DMS 273 treated with DMSO at 0.1 percent for 48 hours (cell line): ENCODE data around the gene CLCA2.

ENCODE experiments used
- DNase-seq: peaks from one replicate; lab custom pipeline; 2025; lab: John Stamatoyannopoulos, UW

The CLCA2 gene

DNA sequence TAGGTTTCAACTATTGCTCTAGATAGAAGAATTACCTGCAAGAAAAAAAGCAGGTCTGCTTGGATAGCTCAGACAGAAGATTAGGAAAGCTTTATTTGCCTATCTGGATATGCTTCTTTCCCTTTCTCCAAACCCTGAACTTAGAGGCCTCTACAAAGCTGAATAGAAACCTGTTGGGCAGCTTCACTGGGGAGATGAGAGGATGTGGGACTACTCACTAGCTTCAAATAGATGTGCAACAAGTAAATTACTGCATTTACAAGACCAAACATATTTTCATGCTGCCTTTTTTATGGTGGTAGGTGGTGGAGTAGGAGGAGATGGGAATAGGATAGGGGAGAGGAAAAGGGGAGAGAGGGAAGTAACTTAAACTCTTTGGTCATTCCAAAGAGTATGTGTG lies 6.4 kb downstream of the CLCA2 start:
- DNase-seq, result no peak

DNA sequence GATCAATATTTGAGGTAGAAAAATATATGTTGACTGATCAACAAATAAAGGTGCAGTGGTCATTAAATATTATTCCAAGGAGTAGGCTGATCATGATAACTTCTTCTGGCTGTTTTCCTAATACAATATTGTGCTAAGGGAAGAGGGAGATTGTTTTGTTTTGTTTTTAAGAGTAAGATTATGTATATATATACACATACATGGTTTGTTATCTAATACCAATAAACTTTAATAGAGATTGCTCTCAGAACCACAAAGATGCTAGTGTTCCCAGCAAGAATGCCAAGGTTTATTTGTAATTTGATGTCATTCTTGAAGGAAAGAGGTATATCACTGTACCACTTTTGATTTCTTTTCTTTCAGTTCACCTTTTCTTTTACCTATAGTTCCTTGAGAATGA lies 10.1 kb downstream of the CLCA2 start:
- DNase-seq, result no peak

DNA sequence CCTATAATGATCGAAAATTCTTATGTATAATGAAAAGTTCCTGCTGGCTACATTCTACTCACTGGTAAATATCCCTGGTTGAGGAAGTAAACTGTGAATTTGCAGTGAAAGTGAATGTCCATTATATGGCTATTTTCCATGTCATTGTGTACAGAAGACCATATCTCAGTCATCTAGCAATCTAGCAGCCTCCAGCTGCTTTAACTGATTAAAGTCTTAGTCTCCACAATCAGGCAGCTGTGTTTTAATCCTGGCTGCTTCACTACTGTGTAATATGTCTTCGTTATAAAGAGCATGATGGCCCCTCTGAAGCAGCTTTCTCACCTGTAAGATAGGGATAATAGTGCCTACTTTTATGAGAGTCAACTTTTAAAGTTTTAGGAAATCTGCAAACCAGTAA lies 11.4 kb downstream of the CLCA2 start:
- DNase-seq, result no peak

DNA sequence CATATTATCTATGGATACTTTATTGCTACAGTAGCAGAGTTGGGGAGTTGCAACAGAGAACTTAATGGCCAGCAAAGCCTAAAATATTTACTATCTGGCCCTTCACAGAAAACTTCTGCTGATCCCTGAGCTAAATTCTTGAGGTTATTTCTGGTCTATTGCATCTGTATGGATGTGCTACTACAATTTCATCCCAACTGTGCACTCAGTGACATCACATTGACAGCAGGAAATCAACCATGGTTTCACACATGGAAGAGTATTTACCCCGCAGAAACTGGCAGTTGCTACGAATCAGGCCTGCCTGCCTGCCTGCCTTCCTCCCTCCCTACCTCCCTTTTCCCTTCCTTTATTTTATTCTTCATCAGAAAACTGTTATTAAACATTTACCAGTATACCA lies 12.1 kb downstream of the CLCA2 start:
- DNase-seq, result no peak

DNA sequence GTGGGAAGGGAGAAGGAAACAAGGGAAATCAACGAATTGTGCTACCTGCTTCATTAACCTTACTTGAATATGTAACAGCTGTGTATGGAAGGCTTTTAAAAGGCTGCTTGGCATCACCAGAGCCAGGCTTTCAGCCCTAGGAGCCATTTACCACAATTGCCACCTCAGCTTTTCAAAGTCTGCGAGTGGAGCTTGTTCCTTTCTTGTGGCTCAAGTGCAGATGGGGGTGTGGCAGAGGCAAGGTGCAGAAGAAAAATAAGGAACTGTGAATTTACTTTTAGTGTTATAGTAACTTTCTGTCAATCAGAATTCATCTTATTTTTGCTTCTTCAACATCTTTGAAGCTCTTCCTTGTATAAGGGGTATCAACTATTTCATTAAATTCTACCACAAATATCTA lies 17.6 kb downstream of the CLCA2 start:
- no peak for DNase-seq

DNA sequence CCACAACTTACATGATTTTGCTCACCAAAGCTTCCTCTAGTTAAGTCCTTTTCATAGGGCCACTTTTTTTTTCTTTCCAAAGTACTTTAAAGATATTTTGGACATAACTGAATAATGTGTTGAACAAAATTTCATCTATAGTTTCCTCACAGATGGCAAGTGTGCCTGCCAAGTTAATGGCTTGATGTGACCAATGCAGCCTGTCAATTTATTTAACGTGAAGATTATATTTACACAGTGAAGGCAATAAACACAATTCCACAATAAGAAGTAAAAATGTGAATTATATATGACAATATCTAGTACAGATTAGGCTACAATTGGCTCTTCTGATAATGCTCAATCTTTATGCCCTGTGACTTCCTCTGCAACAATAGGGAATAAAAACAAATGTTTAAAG lies 18.0 kb downstream of the CLCA2 start:
- DNase-seq, result no peak

DNA sequence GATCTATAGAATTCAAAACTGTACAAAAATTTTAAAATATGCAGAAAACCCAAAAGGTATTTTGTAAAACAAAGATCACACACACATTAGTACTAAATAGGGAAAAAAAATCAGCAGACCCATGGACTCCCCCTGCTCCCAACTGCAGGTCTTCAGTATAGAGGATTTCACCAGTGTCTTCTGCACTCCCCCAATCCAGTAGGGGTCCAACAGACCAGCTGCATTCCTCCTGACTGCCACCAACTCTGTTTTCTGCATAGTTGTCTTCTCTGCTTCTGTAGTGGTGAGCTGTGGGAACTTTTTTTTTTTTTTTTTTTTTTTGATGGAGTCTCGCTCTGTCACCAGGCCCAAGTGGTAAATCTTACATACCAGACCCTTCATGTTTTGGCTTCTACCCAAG lies 21.9 kb downstream of the CLCA2 start:
- no peak for DNase-seq

DNA sequence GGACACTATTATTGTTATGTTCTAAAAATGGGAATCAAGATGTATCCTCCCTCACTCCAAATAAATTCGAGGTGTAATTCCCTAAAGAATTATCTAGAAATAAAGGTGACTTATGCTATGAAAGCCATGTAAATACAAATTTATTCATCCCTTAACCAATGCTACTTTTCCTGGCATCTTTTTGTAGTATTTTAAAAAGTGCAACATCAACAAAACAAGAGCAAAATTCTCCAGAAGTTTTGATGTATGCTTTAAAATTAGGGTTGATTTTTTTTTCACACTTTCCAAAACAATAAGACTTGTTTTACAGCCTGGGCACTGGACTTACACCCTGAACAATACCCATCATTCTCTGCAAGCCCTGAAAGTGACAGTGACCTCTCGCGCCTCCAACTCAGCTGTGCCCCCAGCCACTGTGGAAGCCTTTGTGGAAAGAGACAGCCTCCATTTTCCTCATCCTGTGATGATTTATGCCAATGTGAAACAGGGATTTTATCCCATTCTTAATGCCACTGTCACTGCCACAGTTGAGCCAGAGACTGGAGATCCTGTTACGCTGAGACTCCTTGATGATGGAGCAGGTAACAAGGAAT lies 23.3 kb downstream of the CLCA2 start:
- DNase-seq, result no peak

DNA sequence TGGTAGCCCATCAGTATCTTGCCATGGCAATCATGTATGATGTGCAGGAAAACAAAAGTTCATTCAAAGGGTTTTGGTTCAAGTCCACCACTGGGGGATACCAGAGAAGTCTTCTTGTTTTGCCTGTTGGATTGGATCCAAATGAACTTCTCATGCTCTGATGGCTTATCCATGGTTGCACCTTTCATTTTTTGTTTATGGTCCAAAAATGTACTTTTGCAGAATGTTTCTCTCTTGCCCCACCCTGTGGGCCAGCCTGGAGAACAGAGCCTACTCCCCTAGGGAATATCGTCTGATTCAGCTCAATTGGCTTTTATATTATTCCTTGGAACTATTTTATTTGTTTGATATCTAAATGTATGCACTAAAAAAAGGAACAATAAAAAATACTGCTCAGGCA lies 24.7 kb downstream of the CLCA2 start:
- no peak for DNase-seq

DNA sequence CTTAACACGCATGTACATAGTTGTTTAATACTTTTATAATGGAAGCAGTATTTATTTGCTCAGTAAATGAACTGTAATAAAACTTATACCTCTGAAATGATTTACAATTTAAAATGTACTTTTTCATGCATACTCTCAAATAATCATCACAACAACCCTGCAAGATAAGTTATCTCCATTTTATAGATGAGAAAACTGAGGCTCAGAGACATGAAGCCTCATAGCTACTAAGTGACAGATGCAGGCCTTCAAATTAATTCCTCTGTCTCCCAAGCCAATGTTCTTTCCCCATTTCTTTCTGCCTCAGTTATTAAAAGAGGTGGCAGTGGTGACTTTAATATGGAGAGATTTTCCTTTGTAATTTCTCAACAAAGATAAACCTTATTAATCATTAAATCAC lies 25.1 kb downstream of the CLCA2 start:
- no peak for DNase-seq

DNA sequence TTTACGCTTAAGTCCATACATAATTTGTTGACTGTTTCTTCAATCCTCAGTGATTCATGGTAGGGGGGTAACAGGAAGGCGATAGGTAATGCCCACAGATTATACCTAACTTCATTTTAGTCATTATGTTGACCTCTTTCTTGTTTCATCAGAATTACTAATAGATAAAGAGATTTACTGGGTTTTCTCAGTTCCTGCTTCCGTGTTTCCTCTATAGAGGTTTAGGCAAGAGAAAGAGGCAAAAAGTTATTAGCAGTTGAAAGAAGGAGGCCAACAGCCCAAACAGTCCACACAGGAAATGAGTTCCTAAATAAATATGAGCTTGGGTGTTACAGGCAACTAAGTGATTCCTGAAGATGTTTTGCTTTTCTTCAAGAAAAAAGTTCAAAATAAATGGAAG lies 26.9 kb downstream of the CLCA2 start:
- DNase-seq, result no peak

DNA sequence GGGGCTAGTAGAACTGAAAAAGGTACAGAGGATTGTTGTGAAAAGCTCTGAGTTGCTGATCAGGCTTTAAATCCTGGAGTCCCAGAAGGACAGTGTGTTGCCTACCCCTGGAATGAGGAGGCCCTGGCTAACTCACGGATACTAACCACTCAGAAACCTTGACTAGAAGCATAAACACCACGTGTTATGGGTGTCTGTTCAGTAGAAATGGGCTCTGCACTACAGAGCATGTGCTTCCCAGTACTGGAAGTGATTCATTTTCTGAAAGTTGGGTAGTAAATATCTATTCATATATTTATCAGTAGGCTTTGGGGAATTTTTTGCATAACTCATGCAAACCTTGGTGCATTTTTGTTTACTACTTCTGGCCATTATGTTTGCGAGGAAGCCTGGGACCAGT lies 29.7 kb downstream of the CLCA2 start:
- no peak for DNase-seq

DNA sequence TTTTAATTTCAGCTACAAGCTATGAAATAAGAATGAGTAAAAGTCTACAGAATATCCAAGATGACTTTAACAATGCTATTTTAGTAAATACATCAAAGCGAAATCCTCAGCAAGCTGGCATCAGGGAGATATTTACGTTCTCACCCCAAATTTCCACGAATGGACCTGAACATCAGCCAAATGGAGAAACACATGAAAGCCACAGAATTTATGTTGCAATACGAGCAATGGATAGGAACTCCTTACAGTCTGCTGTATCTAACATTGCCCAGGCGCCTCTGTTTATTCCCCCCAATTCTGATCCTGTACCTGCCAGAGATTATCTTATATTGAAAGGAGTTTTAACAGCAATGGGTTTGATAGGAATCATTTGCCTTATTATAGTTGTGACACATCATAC lies 31.1 kb downstream of the CLCA2 start:
- DNase-seq, result no peak

DNA sequence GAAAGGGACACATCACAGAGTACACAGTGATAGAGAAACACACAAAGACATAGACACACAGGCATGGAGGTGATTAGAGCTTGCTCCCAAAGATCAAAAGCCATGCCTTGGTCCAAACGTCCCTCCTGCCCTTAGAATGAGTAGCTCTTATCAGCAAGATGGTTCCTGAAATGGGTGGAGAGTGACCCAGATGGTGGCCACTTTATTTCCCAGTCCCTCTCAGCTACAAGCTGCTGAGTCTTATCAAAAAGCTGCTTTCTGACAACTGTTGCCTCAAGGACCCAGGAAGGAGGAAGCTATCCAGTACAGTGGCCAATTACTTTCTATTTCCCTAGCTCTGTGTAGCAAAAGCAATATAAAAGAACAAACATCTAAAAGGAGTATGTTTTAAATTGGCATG lies 37.0 kb downstream of the CLCA2 start:
- no peak for DNase-seq

DNA sequence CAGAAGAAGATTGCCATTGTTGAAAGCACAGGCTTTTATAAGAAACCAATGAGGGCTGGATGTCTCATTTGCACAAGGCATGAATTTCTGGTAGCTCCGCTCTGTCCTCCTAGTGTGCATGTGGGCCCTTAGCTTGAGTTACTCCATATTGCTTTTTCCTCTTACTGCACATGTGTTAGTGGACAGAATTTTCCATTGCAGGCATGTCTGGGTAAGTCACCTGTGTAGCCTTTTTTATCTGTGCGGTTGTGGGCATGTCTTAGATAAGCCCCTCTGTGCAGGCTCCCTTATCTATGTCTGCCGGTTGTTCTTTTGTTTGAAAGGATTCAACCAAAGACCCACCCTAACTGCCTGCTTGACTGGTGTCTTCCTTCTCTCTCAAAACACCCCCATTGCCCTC lies 37.5 kb downstream of the CLCA2 start:
- DNase-seq, result no peak

DNA sequence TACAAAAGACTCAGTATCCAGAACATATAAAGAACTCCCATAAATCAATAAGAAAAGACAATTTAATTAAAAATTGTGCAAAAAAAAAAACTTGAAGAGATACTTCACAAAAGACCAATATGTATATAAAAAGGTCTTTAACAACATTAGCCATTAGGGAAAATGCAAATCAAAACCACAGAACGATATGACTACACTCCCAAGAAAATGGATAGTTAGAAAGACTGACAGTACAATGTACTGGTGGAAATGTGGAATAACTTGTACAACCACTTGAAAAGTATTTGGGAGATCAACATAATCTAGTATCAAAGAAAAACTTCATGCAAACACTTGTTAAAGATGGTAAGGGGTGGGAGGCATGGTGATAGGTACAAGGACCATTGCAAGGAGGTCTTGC lies 40.8 kb downstream of the CLCA2 start:
- DNase-seq, result no peak

DNA sequence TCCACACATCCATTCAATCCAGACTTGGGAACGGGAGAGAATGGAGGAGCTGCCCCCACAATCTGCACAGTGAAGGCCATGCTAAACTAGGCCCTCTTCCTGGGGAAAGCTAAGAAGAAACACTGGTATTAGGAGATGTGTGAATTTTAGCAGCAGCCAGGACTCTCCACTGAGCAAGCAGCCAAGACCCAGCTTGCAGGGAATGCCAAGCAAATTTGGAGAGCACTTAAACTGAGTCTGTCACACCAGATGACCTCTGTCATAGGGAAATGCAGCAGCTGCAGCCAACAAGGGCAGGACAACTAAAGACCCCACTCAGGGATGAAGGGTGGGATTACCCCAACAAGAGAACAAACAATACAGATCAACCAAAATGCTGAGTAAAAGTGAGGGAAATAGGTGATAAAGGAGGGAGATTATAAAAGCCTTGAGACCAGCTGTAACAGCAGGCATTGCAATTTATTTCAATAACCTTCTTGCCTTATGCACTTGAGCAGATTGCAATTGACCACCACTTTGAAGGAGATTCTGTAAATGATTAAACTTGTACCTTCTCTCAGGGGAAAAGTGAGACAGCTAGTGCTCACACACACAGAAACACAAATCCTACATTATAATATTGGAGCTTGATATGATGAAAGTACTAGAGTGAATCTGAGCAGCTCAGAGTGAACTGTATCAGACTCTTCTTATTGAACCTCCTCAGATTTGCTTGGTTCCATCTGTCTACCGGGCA lies 42.3 kb downstream of the CLCA2 start:
- no peak for DNase-seq

DNA sequence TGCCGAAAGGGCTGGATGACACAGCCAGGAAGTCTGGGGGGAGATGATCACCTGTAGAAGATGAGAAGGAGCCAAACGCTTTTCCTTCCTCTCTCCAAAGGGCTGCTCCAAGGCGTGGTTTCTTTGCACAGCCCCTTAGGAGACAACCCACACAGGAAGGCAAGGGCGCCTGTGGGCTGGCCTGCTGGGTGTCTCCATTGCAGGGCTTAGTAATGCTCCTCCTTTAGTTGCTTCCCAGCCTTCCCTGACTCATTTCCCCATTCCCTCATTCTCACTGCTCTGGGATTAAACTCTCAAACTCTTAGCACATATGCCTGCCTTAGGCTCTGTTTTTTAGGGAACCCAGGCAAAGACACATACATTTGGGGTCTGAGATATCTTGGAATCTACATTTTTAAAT lies 43.0 kb downstream of the CLCA2 start:
- no peak for DNase-seq

DNA sequence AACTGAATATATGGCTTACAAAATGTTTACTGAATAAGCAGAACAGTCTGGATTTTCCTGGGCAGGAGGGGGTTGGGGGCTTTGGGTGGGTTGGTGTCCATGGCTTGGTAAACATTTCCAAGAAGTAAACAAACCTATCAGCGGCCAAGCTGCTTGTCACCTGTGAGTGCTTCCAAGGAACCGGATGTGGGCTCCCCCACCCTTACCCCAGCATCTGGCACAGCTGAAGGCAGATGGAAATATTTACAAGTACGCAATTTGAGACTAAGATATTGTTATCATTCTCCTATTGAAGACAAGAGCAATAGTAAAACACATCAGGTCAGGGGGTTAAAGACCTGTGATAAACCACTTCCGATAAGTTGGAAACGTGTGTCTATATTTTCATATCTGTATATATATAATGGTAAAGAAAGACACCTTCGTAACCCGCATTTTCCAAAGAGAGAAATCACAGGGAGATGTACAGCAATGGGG lies 44.6 kb downstream of the CLCA2 start, which contains the start of gene CLCA1:
Gene CLCA1 (plus strand): TSS at position 427 of the 477 bp plus-strand sequence. CDS start 45 bp downstream, at position 472.
- no peak for DNase-seq

DNA sequence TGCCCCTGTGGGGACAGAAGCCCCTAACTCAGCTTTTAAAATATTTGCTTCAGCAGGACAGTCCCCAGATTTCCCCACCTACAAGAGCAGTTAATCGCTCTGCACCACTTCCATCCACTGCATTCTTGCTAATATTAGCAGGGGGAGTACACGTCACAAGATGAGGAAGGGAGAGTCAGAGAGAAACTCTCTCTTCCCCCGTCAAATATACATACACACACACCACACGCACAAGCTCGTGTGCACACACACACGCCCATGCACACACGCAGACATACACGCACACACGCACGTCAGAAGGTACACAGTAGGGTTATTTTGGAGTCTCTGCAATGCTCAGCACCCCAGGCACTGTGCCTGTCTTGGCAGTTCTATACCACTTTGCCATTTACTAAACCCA lies 46.9 kb downstream of the CLCA2 start:
- no peak for DNase-seq

DNA sequence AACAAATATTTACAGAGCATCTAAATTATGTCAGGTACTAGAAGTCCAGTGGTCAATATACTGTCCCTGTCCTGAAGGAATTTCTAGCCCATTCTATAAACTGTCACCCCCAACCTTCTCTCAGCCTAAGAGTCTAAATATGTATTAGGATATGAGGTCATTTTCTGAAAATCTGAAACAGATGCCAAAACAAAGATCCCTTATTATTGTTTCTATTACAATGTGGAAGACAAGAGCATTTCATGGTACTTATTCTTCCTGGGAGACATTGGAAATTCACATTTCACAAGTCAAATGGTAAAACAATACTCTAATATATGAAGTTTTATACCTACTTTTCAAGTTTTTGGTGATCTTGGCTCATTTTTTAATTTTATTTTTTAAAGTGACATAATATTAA lies 47.3 kb downstream of the CLCA2 start:
- no peak for DNase-seq

DNA sequence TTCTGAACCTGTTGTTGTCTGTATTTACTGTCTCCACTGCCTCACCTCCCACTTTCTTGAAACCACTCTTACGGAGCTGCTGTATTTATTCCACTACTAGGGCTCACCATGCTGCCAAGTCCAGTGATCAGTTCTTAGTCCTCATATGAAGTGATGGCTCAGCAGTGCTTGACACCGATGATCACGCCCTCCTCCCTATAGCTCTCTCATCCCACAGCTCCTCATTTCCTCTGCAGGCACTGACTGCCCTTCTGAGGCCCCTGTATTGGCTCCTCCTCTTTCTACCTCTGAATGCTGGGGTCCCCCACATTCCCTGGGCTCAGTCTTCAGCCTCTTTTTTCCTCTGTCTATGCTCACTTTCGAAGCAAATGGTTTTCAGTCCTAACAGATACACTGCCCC lies 48.2 kb downstream of the CLCA2 start:
- DNase-seq, result no peak

DNA sequence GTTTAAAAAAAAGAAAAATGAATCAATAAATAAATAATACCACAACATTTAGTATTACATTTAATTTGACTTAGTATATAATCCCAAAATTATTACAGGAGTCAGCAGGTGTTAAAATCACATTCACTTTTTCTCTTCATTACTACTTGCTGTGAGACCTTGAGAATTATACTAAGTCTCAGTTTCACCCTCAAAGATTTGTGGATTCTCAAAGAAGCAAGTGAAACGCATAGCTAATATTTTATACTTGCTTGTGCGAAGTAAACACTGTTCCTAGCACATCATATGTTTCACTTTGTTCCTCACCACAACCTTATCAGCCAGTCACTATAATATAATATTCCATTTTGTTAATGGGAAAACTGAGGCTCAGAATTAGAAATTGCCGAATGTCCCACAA lies 48.8 kb downstream of the CLCA2 start:
- no peak for DNase-seq

DNA sequence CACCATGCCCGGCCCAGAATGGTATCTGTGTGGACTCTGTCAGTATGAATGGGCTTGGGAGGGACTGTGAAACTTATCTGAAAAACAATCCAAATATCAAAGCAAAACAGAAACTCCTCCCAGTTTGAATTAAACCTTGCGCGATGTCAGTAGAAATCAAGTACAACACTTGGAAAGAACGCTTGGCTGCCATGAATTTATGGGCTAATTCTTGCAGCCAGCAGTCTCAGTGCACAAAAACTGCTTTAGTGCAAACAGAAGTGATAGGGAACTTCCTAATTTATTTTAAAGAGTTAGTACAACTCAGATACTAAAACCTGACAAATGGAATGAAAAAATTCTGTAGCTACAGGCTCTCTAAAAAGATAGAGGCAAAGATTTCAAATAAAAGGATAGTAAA lies 53.3 kb downstream of the CLCA2 start:
- no peak for DNase-seq
